ENCODE data around the gene NFASC.
A peak's percentile ranks its signal among the peaks of the same experiment; 100 is the strongest.

NFASC gene

GRCh38 chr1:205053296-205053695, 182.6 kb downstream of the NFASC start:
- Histone ChIP-seq H3K27ac (ENCODE audit: low read length) (no peak overlapping the region), H3K4me1 (ENCODE audit: control insufficient read depth, insufficient read depth, low read length) (peaks cover 3% of the 10 kb centered on the region; the same call in 1 of the 2 replicates), H3K27me3 (ENCODE audit: control insufficient read depth, insufficient read depth, low read length) (no peaks in the 10 kb centered on the region), H3K4me3 (ENCODE audit: low read length) (no peak overlapping the region), H3K36me3 (ENCODE audit: control insufficient read depth, insufficient read depth, low read length) (0 out of 2 replicates have a peak, but pooled peaks cover 2% of the 10 kb centered on the region), H3K9me3 (ENCODE audit: control insufficient read depth, insufficient read depth, low read length) (no peaks in the 10 kb centered on the region)
- no peak for DNase-seq (ENCODE audit: low read depth, low spot score)
- WGBS (ENCODE audit: insufficient coverage, insufficient read length) = no CpG with 5 or more reads among the region's 5 CpGs

DNA sequence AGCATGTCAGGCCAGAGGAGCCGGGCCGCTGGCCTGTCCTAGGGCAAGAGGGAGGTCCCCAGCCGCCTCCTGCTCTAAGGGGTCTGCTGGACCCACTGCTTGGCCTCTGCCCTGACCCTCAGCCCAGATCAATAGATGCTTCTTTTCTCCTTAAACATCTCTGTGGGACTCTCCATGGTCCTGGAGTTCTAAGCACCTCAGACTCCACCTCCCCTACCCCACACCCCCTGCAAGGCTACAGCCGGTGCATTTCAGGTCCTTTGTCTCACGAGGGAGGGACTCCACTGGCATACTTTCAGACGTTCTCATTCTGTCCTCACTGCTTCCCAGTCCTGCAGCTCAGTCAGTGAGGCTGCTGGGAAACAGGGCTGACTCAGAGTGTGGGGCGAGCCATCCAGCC, 183.4 kb downstream of the NFASC start:
- Histone ChIP-seq H3K4me3 (ENCODE audit: low read length) (no peak overlapping the region), H3K9me3 (ENCODE audit: control insufficient read depth, insufficient read depth, low read length) (no peaks in the 10 kb centered on the region), H3K27me3 (ENCODE audit: control insufficient read depth, insufficient read depth, low read length) (no peaks in the 10 kb centered on the region), H3K36me3 (ENCODE audit: control insufficient read depth, insufficient read depth, low read length) (0 out of 2 replicates have a peak, but pooled peaks cover 2% of the 10 kb centered on the region), H3K4me1 (ENCODE audit: control insufficient read depth, insufficient read depth, low read length) (peaks cover 3% of the 10 kb centered on the region; the same call in 1 of the 2 replicates), H3K27ac (ENCODE audit: low read length) (no peak overlapping the region)
- no peak for DNase-seq (ENCODE audit: low read depth, low spot score)
- WGBS (ENCODE audit: insufficient coverage, insufficient read length) = no CpG with 5 or more reads among the region's 7 CpGs

DNA sequence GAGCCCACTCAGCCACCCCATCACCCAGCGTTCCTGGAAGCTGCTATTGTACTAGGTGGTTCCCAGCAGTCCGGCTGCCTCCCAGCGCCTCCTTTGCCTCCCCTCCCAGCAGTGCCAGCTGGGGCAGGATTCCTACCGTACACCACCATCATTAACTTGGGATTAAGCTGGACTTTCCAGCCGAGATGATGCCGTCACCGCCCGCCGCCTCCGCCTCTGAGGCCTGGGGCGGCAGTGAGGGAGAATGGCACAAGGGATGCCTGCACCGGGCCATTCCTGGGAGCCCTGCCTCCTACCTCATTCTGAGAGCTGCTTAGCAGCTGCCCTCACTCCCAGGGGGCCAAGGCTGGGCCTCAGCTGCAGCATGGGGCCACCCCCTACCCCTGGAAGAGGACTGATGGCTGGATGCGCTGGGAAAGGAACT, 185.5 kb downstream of the NFASC start:
- no peaks in the 10 kb centered on the region for H3K27me3 ChIP-seq (ENCODE audit: control insufficient read depth, insufficient read depth, low read length)

GRCh38 chr1:205056956-205057568, 186.4 kb downstream of the NFASC start:
- H3K27me3 ChIP-seq (ENCODE audit: control insufficient read depth, insufficient read depth, low read length) = no peaks in the 10 kb centered on the region
- H3K9me3 ChIP-seq (ENCODE audit: control insufficient read depth, insufficient read depth, low read length) = no peaks in the 10 kb centered on the region
- H3K27ac ChIP-seq (ENCODE audit: low read length) = no peak overlapping the region
- peaks cover 8% of the 10 kb centered on the region; the same call in 1 of the 2 replicates for H3K4me1 ChIP-seq (ENCODE audit: control insufficient read depth, insufficient read depth, low read length)
- no peak overlapping the region for H3K4me3 ChIP-seq (ENCODE audit: low read length)
- 0 out of 2 replicates have a peak, but pooled peaks cover 2% of the 10 kb centered on the region for H3K36me3 ChIP-seq (ENCODE audit: control insufficient read depth, insufficient read depth, low read length)
- no peak for DNase-seq (ENCODE audit: low read depth, low spot score)
- WGBS (ENCODE audit: insufficient coverage, insufficient read length) = no CpG with 5 or more reads among the region's 6 CpGs

More for the DNA sequence above, 185.5 kb downstream of the NFASC start:
- Histone ChIP-seq H3K4me1 (ENCODE audit: control insufficient read depth, insufficient read depth, low read length) (peaks cover 3% of the 10 kb centered on the region; the same call in 1 of the 2 replicates), H3K36me3 (ENCODE audit: control insufficient read depth, insufficient read depth, low read length) (0 out of 2 replicates have a peak, but pooled peaks cover 2% of the 10 kb centered on the region), H3K4me3 (ENCODE audit: low read length) (no peak overlapping the region), H3K9me3 (ENCODE audit: control insufficient read depth, insufficient read depth, low read length) (no peaks in the 10 kb centered on the region), H3K27ac (ENCODE audit: low read length) (no peak overlapping the region)
- no peak for DNase-seq (ENCODE audit: low read depth, low spot score)
- WGBS (ENCODE audit: insufficient coverage, insufficient read length) = no CpG with 5 or more reads among the region's 13 CpGs

GRCh38 chr1:205057808-205058575, 187.3 kb downstream of the NFASC start:
- Histone ChIP-seq H3K27me3 (ENCODE audit: control insufficient read depth, insufficient read depth, low read length) (no peaks in the 10 kb centered on the region), H3K27ac (ENCODE audit: low read length) (no peak overlapping the region), H3K36me3 (ENCODE audit: control insufficient read depth, insufficient read depth, low read length) (0 out of 2 replicates have a peak, but pooled peaks cover 2% of the 10 kb centered on the region), H3K4me1 (ENCODE audit: control insufficient read depth, insufficient read depth, low read length) (peaks cover 8% of the 10 kb centered on the region; the same call in 1 of the 2 replicates), H3K4me3 (ENCODE audit: low read length) (no peak overlapping the region), H3K9me3 (ENCODE audit: control insufficient read depth, insufficient read depth, low read length) (no peaks in the 10 kb centered on the region)
- no CpG with 5 or more reads among the region's 19 CpGs for WGBS (ENCODE audit: insufficient coverage, insufficient read length)
- DNase-seq (ENCODE audit: low read depth, low spot score) = no peak

GRCh38 chr1:205058853-205059252, 188.2 kb downstream of the NFASC start:
- Histone ChIP-seq H3K4me1 (ENCODE audit: control insufficient read depth, insufficient read depth, low read length) (peaks cover 8% of the 10 kb centered on the region; the same call in 1 of the 2 replicates), H3K27me3 (ENCODE audit: control insufficient read depth, insufficient read depth, low read length) (no peaks in the 10 kb centered on the region), H3K4me3 (ENCODE audit: low read length) (no peak overlapping the region), H3K9me3 (ENCODE audit: control insufficient read depth, insufficient read depth, low read length) (no peaks in the 10 kb centered on the region), H3K27ac (ENCODE audit: low read length) (no peak overlapping the region), H3K36me3 (ENCODE audit: control insufficient read depth, insufficient read depth, low read length) (0 out of 2 replicates have a peak, but pooled peaks cover 2% of the 10 kb centered on the region)
- no peak for DNase-seq (ENCODE audit: low read depth, low spot score)
- no CpG with 5 or more reads among the region's 12 CpGs for WGBS (ENCODE audit: insufficient coverage, insufficient read length)

DNA sequence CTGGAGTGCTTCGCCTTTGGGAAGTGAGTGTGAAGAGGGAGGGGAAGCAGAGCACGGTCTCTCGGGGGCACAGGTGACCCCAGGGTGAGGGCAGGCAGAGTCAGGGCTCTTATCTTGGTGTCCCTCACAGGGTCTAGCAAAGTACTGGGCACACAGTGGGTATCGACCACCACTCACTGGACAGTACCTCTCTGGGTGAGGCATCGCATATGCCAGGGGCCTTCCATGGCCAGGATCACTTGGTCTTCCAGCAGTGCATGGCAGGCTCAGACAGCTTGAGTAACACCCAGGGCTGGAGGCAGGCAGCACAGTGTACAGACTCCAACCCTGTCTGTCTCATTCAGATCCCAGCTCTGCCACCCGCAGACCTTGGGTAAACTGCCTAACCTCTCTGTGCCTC, 189.0 kb downstream of the NFASC start:
- Histone ChIP-seq H3K4me3 (ENCODE audit: low read length) (no peak overlapping the region), H3K4me1 (ENCODE audit: control insufficient read depth, insufficient read depth, low read length) (peaks cover 5% of the 10 kb centered on the region; the same call in 1 of the 2 replicates), H3K36me3 (ENCODE audit: control insufficient read depth, insufficient read depth, low read length) (no peaks in the 10 kb centered on the region), H3K9me3 (ENCODE audit: control insufficient read depth, insufficient read depth, low read length) (no peaks in the 10 kb centered on the region), H3K27ac (ENCODE audit: low read length) (no peak overlapping the region), H3K27me3 (ENCODE audit: control insufficient read depth, insufficient read depth, low read length) (no peaks in the 10 kb centered on the region)
- no peak for DNase-seq (ENCODE audit: low read depth, low spot score)
- WGBS (ENCODE audit: insufficient coverage, insufficient read length) = no CpG with 5 or more reads among the region's 6 CpGs

GRCh38 chr1:205060746-205061145, 190.1 kb downstream of the NFASC start:
- peaks cover 5% of the 10 kb centered on the region; the same call in 1 of the 2 replicates for H3K4me1 ChIP-seq (ENCODE audit: control insufficient read depth, insufficient read depth, low read length)
- H3K27me3 ChIP-seq (ENCODE audit: control insufficient read depth, insufficient read depth, low read length) = no peaks in the 10 kb centered on the region
- WGBS (ENCODE audit: insufficient coverage, insufficient read length) = no CpG with 5 or more reads among the region's 10 CpGs
- H3K27ac ChIP-seq (ENCODE audit: low read length) = no peak overlapping the region
- DNase-seq (ENCODE audit: low read depth, low spot score) = no peak
- no peak overlapping the region for H3K4me3 ChIP-seq (ENCODE audit: low read length)
- H3K36me3 ChIP-seq (ENCODE audit: control insufficient read depth, insufficient read depth, low read length) = no peaks in the 10 kb centered on the region
- H3K9me3 ChIP-seq (ENCODE audit: control insufficient read depth, insufficient read depth, low read length) = no peaks in the 10 kb centered on the region

- Histone ChIP-seq H3K4me1 (ENCODE audit: control insufficient read depth, insufficient read depth, low read length) (peaks cover 5% of the 10 kb centered on the region; the same call in 1 of the 2 replicates), H3K4me3 (ENCODE audit: low read length) (no peak overlapping the region), H3K36me3 (ENCODE audit: control insufficient read depth, insufficient read depth, low read length) (no peaks in the 10 kb centered on the region), H3K27ac (ENCODE audit: low read length) (no peak overlapping the region), H3K9me3 (ENCODE audit: control insufficient read depth, insufficient read depth, low read length) (no peaks in the 10 kb centered on the region), H3K27me3 (ENCODE audit: control insufficient read depth, insufficient read depth, low read length) (no peaks in the 10 kb centered on the region)
- no CpG with 5 or more reads among the region's 14 CpGs for WGBS (ENCODE audit: insufficient coverage, insufficient read length)
- DNase-seq (ENCODE audit: low read depth, low spot score) = no peak
Measured at GRCh38 chr1:205061227-205061626, 190.6 kb downstream of the NFASC start.

GRCh38 chr1:205061665-205062069, 191.0 kb downstream of the NFASC start:
- Histone ChIP-seq H3K9me3 (ENCODE audit: control insufficient read depth, insufficient read depth, low read length) (no peaks in the 10 kb centered on the region), H3K27me3 (ENCODE audit: control insufficient read depth, insufficient read depth, low read length) (no peaks in the 10 kb centered on the region), H3K36me3 (ENCODE audit: control insufficient read depth, insufficient read depth, low read length) (no peaks in the 10 kb centered on the region), H3K27ac (ENCODE audit: low read length) (no peak overlapping the region), H3K4me1 (ENCODE audit: control insufficient read depth, insufficient read depth, low read length) (peaks cover 6% of the 10 kb centered on the region; the same call in 1 of the 2 replicates), H3K4me3 (ENCODE audit: low read length) (no peak overlapping the region)
- no CpG with 5 or more reads among the region's 13 CpGs for WGBS (ENCODE audit: insufficient coverage, insufficient read length)
- peak; percentile 82 for DNase-seq (ENCODE audit: low read depth, low spot score)
